OCI-LY1 (cell line): ENCODE data around the gene ST3GAL5.
"Not testable (repeated sequence)": the region's sequence is repeated elsewhere in the genome, so short reads cannot be mapped to it uniquely, and the experiment has no call there.

Source experiments
- H2AFZ ChIP-seq: fragments of 200-600 bp; sonication (generic), shearing (Covaris generic); 2 replicates; pipeline ENCODE4 v1.6.0; 2014; ENCODE audit warnings: antibody characterized with exemption, mild to moderate bottlenecking, low read length
- H3F3A ChIP-seq: fragments of 200-600 bp; sonication (generic), shearing (Covaris generic); 2 replicates; pipeline ENCODE4 v1.6.0; 2014; ENCODE audit warnings: mild to moderate bottlenecking, antibody characterized with exemption, low read length, moderate library complexity; ENCODE audit not compliant: insufficient read depth
- H3K27ac ChIP-seq: fragments of 200-600 bp; sonication (generic); 2 replicates; pipeline ENCODE4 v1.5.1; 2014; ENCODE audit warnings: low read length, mixed run types, mild to moderate bottlenecking, low read depth; ENCODE audit not compliant: poor library complexity, severe bottlenecking
- H3K27me3 ChIP-seq: fragments of 200-600 bp; sonication (generic); 2 replicates; pipeline ENCODE4 v1.6.0; 2014; ENCODE audit warnings: antibody characterized with exemption, mild to moderate bottlenecking, low read length, moderate library complexity; ENCODE audit not compliant: insufficient read depth
- H3K36me3 ChIP-seq: fragments of 200-600 bp; sonication (generic); 2 replicates; pipeline ENCODE4 v1.6.1; 2014; ENCODE audit warnings: mild to moderate bottlenecking, antibody characterized with exemption, low read length, moderate library complexity, mixed read lengths; ENCODE audit not compliant: insufficient read depth
- H3K4me1 ChIP-seq: fragments of 200-600 bp; sonication (generic); 2 replicates; pipeline ENCODE4 v1.5.1; 2014; ENCODE audit warnings: mild to moderate bottlenecking, low read length, moderate library complexity; ENCODE audit not compliant: insufficient read depth, severe bottlenecking
- H3K4me2 ChIP-seq: fragments of 200-600 bp; sonication (generic), shearing (Covaris generic); 2 replicates; pipeline ENCODE4 v1.6.1; 2014; ENCODE audit warnings: low read length
- H3K4me3 ChIP-seq: fragments of 200-600 bp; sonication (generic); 2 replicates; pipeline ENCODE4 v1.5.1; 2014; ENCODE audit warnings: low read length, low read depth, mild to moderate bottlenecking, mixed read lengths; ENCODE audit not compliant: poor library complexity, severe bottlenecking
- H3K79me2 ChIP-seq: fragments of 200-600 bp; shearing (Covaris generic); 2 replicates; pipeline ENCODE4 v1.6.1; 2016; ENCODE audit warnings: mixed run types, low read length, mixed read lengths; ENCODE audit not compliant: insufficient read depth
- H3K9ac ChIP-seq: fragments of 200-600 bp; sonication (generic), shearing (Covaris generic); 2 replicates; pipeline ENCODE4 v1.6.1; 2014; ENCODE audit warnings: mild to moderate bottlenecking, low read length, mixed read lengths
- H3K9me2 ChIP-seq: fragments of 200-600 bp; sonication (generic), shearing (Covaris generic); 2 replicates; pipeline ENCODE4 v1.6.1; 2014; ENCODE audit warnings: low read depth, mild to moderate bottlenecking, low read length, mixed read lengths
- H3K9me3 ChIP-seq: fragments of 200-600 bp; shearing (Covaris generic); 2 replicates; pipeline ENCODE4 v1.6.1; 2014; ENCODE audit warnings: low read length, mixed read lengths
- H4K20me1 ChIP-seq: fragments of 200-600 bp; sonication (generic), shearing (Covaris generic); 2 replicates; pipeline ENCODE4 v1.6.0; 2016; ENCODE audit warnings: mild to moderate bottlenecking, low read length; ENCODE audit not compliant: insufficient read depth
- EZH2 ChIP-seq: fragments of 200-600 bp; sonication (generic), shearing (Covaris generic); IDR thresholded peaks from 2 replicates; pipeline ENCODE4 v1.8.0; 2017; ENCODE audit warnings: borderline replicate concordance, mixed run types, mild to moderate bottlenecking, antibody characterized with exemption, low read length, moderate library complexity, mixed read lengths
- TF ChIP-seq, protein P1 (sequence below): fragments of 200-600 bp; sonication (generic), shearing (Covaris generic); IDR thresholded peaks from 2 replicates; pipeline ENCODE4 v1.5.1; 2017; ENCODE audit warnings: mild to moderate bottlenecking, antibody characterized with exemption, low read length, moderate library complexity, mixed read lengths

ST3GAL5 gene

DNA sequence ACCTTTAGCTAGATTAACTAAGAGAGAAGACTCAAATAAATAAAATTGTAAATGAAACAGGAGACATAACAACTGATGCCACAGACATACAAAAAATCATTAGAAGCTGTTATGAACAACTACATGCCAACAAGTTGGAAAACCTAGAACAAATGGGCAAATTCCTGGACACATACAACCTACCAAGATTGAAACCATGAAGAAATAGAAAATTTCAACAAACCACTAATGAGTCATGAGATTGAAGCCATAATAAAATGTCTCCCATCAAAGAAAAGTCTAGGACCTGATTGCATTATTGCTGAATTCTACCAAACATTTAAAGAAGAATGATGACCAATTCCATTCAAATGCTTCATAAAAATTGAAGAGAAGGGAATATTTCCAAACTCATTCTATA is 54.3 kb downstream of the ST3GAL5 start:
- Histone ChIP-seq H3F3A (no peaks in the 10 kb centered on the region), H2AFZ (no peak overlapping the region), H4K20me1 (no peaks in the 10 kb centered on the region), H3K9me3 (peaks cover 6% of the 10 kb centered on the region; the same call in 1 of the 2 replicates), H3K9me2 (no peaks in the 10 kb centered on the region), H3K27me3 (no peaks in the 10 kb centered on the region), H3K27ac (no peak overlapping the region), H3K4me3 (no peak overlapping the region), H3K4me1 (no peaks in the 10 kb centered on the region), H3K36me3 (no peaks in the 10 kb centered on the region), H3K79me2 (no peaks in the 10 kb centered on the region), H3K4me2 (no peak overlapping the region), H3K9ac (no peak overlapping the region)
- no peak for TF ChIP-seq EZH2
- TF ChIP-seq, protein P1, sequence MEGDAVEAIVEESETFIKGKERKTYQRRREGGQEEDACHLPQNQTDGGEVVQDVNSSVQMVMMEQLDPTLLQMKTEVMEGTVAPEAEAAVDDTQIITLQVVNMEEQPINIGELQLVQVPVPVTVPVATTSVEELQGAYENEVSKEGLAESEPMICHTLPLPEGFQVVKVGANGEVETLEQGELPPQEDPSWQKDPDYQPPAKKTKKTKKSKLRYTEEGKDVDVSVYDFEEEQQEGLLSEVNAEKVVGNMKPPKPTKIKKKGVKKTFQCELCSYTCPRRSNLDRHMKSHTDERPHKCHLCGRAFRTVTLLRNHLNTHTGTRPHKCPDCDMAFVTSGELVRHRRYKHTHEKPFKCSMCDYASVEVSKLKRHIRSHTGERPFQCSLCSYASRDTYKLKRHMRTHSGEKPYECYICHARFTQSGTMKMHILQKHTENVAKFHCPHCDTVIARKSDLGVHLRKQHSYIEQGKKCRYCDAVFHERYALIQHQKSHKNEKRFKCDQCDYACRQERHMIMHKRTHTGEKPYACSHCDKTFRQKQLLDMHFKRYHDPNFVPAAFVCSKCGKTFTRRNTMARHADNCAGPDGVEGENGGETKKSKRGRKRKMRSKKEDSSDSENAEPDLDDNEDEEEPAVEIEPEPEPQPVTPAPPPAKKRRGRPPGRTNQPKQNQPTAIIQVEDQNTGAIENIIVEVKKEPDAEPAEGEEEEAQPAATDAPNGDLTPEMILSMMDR, result no peak

DNA sequence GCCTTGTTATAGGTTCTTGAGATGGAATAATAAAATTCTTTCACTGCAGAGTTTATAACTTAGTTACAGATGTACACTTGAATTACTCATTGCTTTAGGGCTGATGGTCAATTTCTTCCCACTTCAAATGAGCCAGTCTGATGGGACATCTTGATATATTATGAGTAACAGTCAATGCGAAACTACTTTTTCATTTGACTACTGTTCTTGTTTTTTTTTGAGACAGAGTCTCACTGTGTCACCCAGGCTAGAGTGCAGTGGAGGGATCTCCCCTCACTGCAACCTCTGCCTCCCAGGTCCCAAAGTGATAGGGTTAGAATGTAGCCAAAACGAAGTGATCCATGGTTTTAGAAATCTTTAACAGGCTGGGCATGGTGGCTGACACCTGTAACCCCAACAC is 57.1 kb downstream of the ST3GAL5 start:
- Histone ChIP-seq H3K27me3 (no peaks in the 10 kb centered on the region), H3K4me2 (no peak overlapping the region), H3K27ac (no peak overlapping the region), H4K20me1 (no peaks in the 10 kb centered on the region), H3K9me3 (peaks cover 6% of the 10 kb centered on the region; the same call in 1 of the 2 replicates), H2AFZ (no peak overlapping the region), H3K9me2 (no peaks in the 10 kb centered on the region), H3F3A (no peaks in the 10 kb centered on the region), H3K4me1 (peaks cover 8% of the 10 kb centered on the region), H3K36me3 (no peaks in the 10 kb centered on the region), H3K9ac (no peak overlapping the region), H3K4me3 (no peak overlapping the region), H3K79me2 (no peaks in the 10 kb centered on the region)
- TF ChIP-seq, protein P1, result no peak
- TF ChIP-seq EZH2, result no peak

DNA sequence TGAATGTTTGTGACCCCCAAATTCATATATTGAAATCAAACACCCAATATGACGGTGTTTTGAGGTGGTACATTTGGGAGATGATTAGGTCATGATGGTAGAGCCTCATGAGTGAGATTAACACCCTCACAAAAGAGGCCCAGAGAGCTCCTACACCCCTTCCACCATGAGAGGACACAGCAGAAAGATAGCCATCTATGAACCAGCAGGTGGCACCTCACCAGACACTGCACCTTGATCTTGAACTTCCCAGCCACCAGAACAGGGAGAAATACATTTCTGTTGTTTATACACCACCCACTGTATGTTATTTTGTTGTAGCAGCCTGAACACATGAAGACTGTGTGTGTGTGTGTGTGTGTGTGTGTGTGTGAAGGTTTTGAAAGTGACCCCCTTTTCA is 58.1 kb downstream of the ST3GAL5 start:
- no peaks in the 10 kb centered on the region for H3K27me3 ChIP-seq
- no peak overlapping the region for H3K9ac ChIP-seq
- H3K4me3 ChIP-seq, result no peak overlapping the region
- no peaks in the 10 kb centered on the region for H3K79me2 ChIP-seq
- no peak overlapping the region for H2AFZ ChIP-seq
- H3K36me3 ChIP-seq, result no peaks in the 10 kb centered on the region
- H3K4me2 ChIP-seq, result no peak overlapping the region
- no peak for TF ChIP-seq EZH2
- TF ChIP-seq, protein P1, result peak; percentile 36; the same call in 1 of the 2 replicates
- H4K20me1 ChIP-seq, result no peaks in the 10 kb centered on the region
- no peaks in the 10 kb centered on the region for H3F3A ChIP-seq
- no peaks in the 10 kb centered on the region for H3K9me2 ChIP-seq
- no peak overlapping the region for H3K27ac ChIP-seq
- H3K9me3 ChIP-seq, result peaks cover 8% of the 10 kb centered on the region
- peaks cover 8% of the 10 kb centered on the region for H3K4me1 ChIP-seq

DNA sequence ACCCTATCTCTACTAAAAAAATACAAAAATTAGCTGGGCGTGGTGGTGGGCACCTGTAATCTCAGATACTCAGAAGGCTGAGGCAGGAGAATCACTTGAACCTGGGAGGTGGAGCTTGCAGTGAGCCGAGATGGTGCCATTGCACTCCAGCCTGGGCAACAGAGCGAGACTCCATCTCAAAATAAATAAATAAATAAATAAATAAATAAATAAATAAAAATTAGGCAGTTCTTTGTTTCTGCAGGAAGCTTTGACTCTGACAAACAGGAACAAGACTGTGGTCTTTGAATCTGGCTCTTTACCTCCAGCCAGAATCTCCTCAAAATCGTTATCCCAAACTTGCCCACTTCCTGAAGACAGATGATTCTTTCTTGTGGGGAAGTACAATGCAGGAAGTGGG is 59.4 kb downstream of the ST3GAL5 start:
- not testable (repeated sequence) for H3F3A ChIP-seq, H3K9me2 ChIP-seq, H3K9ac ChIP-seq, H3K4me1 ChIP-seq, H3K9me3 ChIP-seq, H3K79me2 ChIP-seq, H3K27me3 ChIP-seq, H2AFZ ChIP-seq, H3K4me2 ChIP-seq, H3K27ac ChIP-seq, H3K4me3 ChIP-seq, H3K36me3 ChIP-seq, H4K20me1 ChIP-seq
